HL-60/S4 treated with phorbol 12-myristate 13-acetate at 8.2 ng/mL for 4 days and 3 days (cell line): ENCODE data around the gene EPHA3.

Experiments
- in situ Hi-C: fragments of 300-500 bp; cut with MboI; formaldehyde crosslinking; loops from 2 replicates; pipeline ENCODE4 v1.15.0; 2022; ENCODE audit warnings: low sequenced_read_pairs

The EPHA3 gene

GRCh38 chr3:89107461-89108290 lies at the start of gene EPHA3:
Gene EPHA3 (plus strand): TSS chr3:89107621. CDS start chr3:89107749, 128 bp downstream.
- in situ Hi-C loops, result no loop called here

DNA sequence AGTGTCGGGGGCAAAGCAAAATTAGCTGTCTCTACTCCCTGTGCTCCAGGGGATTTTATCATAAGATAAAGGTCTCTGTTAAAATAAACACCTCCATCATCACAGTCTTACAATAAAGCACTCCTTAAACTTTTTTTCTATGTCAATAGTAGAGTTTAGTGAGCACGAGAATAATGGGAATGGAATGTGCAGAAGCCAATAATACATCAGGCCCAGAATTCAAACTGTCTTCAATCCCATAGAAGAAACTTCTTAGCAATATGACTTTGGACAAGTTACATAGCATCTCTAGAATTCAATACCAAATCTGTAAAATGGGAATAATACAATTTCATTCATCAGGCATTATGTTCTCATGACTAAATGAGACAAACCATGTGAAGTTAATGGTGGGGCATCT lies 49.0 kb upstream of the EPHA3 start:
- in situ Hi-C loops, result no loop called here

DNA sequence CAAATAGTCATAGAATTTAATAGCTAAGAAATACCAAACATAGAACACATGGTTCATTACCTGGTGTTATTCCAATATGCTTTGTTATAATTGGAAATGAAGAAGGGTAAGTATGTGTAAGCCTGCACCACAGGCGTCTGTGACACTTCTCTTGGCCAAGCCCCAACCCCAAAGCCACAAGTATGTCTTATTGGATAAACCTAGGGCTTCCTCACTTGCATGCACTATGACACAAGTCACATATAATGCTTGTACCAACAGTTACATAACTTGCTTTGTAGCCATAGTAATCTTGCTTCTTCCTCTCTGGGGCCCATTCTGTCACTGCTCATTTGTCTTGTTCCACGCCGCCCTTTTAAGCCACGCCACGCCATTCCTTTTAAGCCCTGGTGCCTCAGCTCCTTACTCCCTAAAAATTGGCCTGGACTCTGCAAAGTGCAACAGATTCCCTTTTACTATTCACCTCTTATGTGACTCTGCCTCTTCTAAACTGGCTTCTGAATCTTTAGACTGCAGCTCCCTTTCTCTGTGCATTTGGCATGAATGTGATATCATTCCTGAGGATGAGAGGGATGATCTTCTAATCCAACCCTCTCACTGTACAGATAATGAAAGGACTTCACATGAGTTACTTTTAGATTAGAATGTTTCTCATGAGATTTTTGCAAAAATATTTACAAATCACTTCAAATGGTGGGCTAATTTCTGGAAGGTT lies 48.1 kb upstream of the EPHA3 start:
- in situ Hi-C loops, result no loop called here

- in situ Hi-C loops, result no loop called here
These were observed 46.2 kb upstream of the EPHA3 start for GRCh38 chr3:89061259-89061658.

DNA sequence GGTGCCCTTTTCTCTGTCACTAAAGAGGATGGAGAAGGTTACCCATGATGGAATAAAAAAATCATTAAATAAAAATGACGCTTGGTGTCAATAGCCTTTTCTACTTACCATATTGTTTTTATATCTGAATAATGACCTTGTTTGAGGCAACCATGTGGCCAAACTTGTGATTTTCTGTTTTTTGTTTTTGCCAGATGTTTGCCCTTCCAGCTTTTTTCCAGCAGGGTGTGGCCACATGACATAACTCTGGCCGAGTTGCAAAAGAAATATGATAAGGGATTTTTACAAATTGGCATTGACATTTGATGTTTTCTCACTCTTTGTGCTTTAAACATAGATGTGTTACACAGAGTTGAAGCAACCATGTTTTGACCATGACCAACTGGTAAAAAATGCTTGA lies 39.7 kb upstream of the EPHA3 start:
- in situ Hi-C loops, result no loop called here

- in situ Hi-C loops, result no loop called here
These were observed 34.8 kb upstream of the EPHA3 start for GRCh38 chr3:89072642-89073041.

- in situ Hi-C loops, result no loop called here
These were observed 27.5 kb upstream of the EPHA3 start for GRCh38 chr3:89079944-89080343.

GRCh38 chr3:89087851-89088250 lies 19.6 kb upstream of the EPHA3 start:
- in situ Hi-C loops, result no loop called here

- in situ Hi-C loops, result no loop called here
These were observed 9.2 kb upstream of the EPHA3 start for GRCh38 chr3:89098173-89098572.

- in situ Hi-C loops, result no loop called here
These were observed 8.3 kb upstream of the EPHA3 start for GRCh38 chr3:89098964-89099585.

- in situ Hi-C loops, result no loop called here
These were observed 6.2 kb upstream of the EPHA3 start for GRCh38 chr3:89101251-89101650.

GRCh38 chr3:89101921-89102320 lies 5.5 kb upstream of the EPHA3 start:
- in situ Hi-C loops, result no loop called here

- in situ Hi-C loops, result no loop called here
These were observed 2.9 kb upstream of the EPHA3 start for GRCh38 chr3:89104499-89104898.

DNA sequence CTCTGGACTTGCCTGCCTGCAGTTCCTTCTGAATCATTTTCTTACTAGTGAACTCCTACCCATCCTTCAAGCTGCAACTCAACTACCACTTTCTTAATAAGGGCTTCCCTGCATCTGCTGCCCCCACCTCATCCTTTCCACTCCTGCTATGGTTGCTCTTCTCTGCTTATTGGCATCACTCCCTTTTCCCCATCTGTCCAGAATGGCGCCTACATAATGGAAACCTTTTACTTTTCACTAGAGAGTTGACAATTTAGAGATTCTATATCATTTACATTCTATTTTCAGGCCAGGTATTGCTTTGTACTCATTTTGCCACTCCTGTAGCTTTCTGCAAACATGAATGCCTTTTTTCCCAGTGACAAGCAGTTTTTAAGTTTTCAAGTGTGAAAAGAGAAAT lies 1.9 kb upstream of the EPHA3 start:
- in situ Hi-C loops, result no loop called here

- in situ Hi-C loops, result no loop called here
These were observed 800 bp downstream of the EPHA3 start for GRCh38 chr3:89108291-89108550.

- in situ Hi-C loops, result no loop called here
These were observed 5.9 kb downstream of the EPHA3 start for GRCh38 chr3:89113344-89113743.

GRCh38 chr3:89113893-89114840 lies 6.7 kb downstream of the EPHA3 start:
- in situ Hi-C loops, result no loop called here

GRCh38 chr3:89114841-89115223 lies 7.4 kb downstream of the EPHA3 start:
- in situ Hi-C loops, result no loop called here

DNA sequence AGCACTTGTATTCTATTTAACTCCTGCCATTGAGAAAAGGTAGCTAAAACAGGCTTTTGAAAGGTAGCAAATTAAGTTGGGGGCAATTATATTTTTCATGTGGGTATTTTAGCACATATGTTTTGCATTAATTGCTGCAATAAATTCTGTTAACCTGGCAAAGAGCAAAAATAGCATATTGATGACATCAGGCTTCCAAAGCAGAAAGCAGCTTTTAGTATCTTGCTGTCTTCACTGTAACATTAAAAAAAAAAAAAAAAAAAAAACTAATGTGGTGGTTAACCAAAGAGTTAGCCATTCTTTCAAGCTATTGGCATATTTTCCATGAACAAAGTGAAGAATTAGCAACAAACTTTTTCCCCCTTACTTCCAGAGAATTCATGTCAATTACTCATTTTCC lies 9.1 kb downstream of the EPHA3 start:
- in situ Hi-C loops, result no loop called here

- in situ Hi-C loops, result no loop called here
These were observed 30.6 kb downstream of the EPHA3 start for GRCh38 chr3:89138048-89138447.

DNA sequence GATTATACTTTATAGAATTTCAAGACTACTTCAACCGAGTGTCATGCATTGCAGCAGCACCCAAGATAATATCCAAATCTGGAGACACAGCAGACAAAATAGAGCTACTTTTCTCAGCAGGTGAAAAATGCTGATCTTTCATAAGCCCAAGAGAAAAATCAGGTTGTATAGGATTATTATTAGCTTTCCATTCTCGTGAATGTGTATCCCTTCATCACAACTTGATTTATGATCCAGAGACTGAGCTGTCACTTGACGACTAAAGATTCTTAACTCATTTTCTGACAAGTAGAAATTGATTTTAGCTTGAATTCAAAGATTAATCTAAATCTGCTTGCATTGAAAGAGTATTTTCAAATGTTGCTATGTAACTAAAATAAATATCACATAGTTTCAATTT lies 32.4 kb downstream of the EPHA3 start:
- in situ Hi-C loops, result no loop called here
